Psoas muscle (tissue), 8 donors: ENCODE data around the gene DHDDS. TPM values are rescaled to one million over a fixed set of nuclear protein-coding genes. Genes with fewer than 3 reads are reported as not detected.

Experiments used
- ATAC-seq, 4 donors: fragments of 200-7000 bp; cut with Tn5 transposase; one replicate each; pipeline ENCODE4 v1.9.1; 2020; ENCODE audit warnings: moderate library complexity in 3 of 4, mild to moderate bottlenecking in 2 of 4
- DNase-seq, 2 donors: peaks; one replicate each; pipeline ENCODE4 v3.0.0-alpha.2; 2020
- H3K27ac ChIP-seq: fragments of 200-600 bp; one replicate; pipeline ENCODE4 v1.8.0; 2022
- H3K27me3 ChIP-seq, 3 donors: fragments of 200-600 bp in 1 of 3; one replicate each; pipeline versions ENCODE4 v1.6.1 to v1.8.0; 2013 to 2022; ENCODE audit warnings: low read length in 2 of 3, mild to moderate bottlenecking in 2 of 3, moderate library complexity in 1 of 3; ENCODE audit not compliant: insufficient read depth in 3 of 3
- H3K36me3 ChIP-seq, 2 donors: fragments of 200-600 bp in 1 of 2; one replicate each; pipeline versions ENCODE4 v1.6.1 to v1.8.0; 2013 to 2022; ENCODE audit warnings: low read depth in 1 of 2, mild to moderate bottlenecking in 1 of 2, moderate library complexity in 1 of 2; ENCODE audit not compliant: insufficient read depth in 1 of 2
- H3K4me1 ChIP-seq: fragments of 200-600 bp; one replicate; pipeline ENCODE4 v1.8.0; 2022
- H3K4me3 ChIP-seq: fragments of 200-600 bp; one replicate; pipeline ENCODE4 v1.8.0; 2022; ENCODE audit warnings: mild to moderate bottlenecking
- H3K9me3 ChIP-seq: fragments of 200-600 bp; one replicate; pipeline ENCODE4 v1.8.0; 2022
- WGBS, 3 donors: extraction: QIAGEN DNeasy Blood & Tissue Kit; methylation state at CpG; one replicate each; pipeline versions ENCODE4 v1.1.6 to v1.1.7; 2013; 5-methylcytosine and 5-hydroxymethylcytosine counted together
- intact Hi-C, 2 donors: fragments of 100-400 bp; cut with DNase I; formaldehyde crosslinking; loops; one replicate each; pipeline versions ENCODE4 v1.11.0 to v1.14.2; 2022
- polyA plus RNA-seq, 3 donors: library from polyadenylated mRNA; stranded (reverse); fragments of 200-250 nt; gene quantifications; one replicate each; pipeline ENCODE4 v1.2.3, GENCODE V29; 2013
- total RNA-seq, 4 donors: library from RNA; stranded (reverse); fragmentation: NEBNext Ultra II Directional in 2 of 4; extraction: Animal tissue kit (Norgen Biotek cat#: 25700) in 2 of 4; gene quantifications; one replicate each; pipeline versions ENCODE4 v1.2.1 to v1.2.4, GENCODE V29; 2021 to 2023
- TF ChIP-seq, protein P1 (sequence below): fragments of 200-600 bp; IDR thresholded peaks from one replicate; pipeline ENCODE4 v1.8.0; 2022; ENCODE audit warnings: antibody characterized with exemption
- donor health status: healthy with polysubstance abuse.
- donor health status: DM: no; HTN: no; CAD: no; lungs with moderate emphysema.
- donor health status: Bipolar disorder and iron deficiency.
- donor health status: healthy.
- donor health status: DM: yes; HTN: yes; CAD: no.
- donor health status: DM: no; HTN: no; CAD: no.
- donor health status: DM: no; HTN: no; CAD: no.
- donor health status: DM: yes; HTN: yes; CAD: no.

DHDDS gene
- total and polyA plus RNA-seq, 7 donors, result 14.1 to 40.6 (median 23.3) TPM

DNA sequence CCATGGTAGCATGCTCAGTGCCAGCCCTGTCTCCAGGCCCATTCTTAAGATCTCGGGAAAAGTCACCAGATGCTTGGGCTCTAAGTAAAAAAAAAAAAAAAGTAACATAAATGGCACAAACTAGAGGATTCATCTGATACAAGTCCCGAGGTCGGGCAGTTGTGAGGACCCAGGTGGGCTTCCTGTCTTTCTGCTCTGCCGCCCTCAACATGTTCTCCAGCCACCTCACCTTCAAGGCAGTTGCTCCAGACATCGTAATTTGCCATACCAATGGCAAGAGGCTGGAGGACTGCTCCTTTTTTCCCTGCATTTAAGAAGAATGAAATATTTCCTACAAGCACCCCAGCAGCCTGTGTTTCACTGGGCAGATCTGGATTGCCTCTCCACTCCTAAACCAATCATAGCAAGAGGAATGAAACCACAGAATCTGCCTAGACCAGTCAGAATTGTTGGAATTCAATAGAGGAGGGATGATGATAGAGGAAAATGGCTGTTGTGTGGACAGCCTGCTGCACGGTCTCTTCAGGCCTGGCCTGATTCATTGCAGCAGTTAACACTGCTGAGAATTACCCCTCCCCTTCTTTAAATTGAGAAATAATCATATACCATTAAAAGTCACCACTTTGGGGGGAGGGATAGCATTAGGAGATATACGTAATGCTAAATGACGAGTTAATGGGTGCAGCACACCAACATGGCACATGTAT is 45.5 kb downstream of the DHDDS start:
- TF ChIP-seq, protein P1, sequence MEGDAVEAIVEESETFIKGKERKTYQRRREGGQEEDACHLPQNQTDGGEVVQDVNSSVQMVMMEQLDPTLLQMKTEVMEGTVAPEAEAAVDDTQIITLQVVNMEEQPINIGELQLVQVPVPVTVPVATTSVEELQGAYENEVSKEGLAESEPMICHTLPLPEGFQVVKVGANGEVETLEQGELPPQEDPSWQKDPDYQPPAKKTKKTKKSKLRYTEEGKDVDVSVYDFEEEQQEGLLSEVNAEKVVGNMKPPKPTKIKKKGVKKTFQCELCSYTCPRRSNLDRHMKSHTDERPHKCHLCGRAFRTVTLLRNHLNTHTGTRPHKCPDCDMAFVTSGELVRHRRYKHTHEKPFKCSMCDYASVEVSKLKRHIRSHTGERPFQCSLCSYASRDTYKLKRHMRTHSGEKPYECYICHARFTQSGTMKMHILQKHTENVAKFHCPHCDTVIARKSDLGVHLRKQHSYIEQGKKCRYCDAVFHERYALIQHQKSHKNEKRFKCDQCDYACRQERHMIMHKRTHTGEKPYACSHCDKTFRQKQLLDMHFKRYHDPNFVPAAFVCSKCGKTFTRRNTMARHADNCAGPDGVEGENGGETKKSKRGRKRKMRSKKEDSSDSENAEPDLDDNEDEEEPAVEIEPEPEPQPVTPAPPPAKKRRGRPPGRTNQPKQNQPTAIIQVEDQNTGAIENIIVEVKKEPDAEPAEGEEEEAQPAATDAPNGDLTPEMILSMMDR, result no peak
- H3K27ac ChIP-seq, result no peak overlapping the region
- DNase-seq, result no peak
- no peaks in the 10 kb centered on the region for H3K9me3 ChIP-seq
- peaks cover 0 to 58% of the 10 kb centered on the region in 2 donors for H3K36me3 ChIP-seq
- intact Hi-C loops, result no loop called here
- no peaks in the 10 kb centered on the region for H3K27me3 ChIP-seq
- 74 to 77% (median 75%) methylated on average over 8 of the region's 8 CpGs for WGBS, 3 donors
- H3K4me1 ChIP-seq, result peaks cover 11% of the 10 kb centered on the region
- ATAC-seq, result no peak
- no peak overlapping the region for H3K4me3 ChIP-seq

DNA sequence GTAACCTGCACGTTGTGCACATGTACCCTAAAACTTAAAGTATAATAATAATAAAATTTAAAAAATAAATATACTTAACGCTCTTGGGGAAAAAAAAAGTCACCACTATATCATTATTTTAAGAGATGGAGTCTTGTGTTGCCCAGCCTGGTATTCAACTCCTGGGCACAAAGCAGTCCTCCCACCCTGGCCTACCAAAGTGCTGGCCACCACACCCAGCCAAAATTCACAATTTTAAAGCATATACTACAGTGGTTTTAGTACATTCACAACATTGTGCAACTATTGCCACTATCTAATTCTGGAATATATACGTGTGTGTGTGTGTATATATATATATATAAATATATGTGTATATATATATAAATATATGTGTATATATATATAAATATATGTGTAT is 46.0 kb downstream of the DHDDS start:
- TF ChIP-seq, protein P1, result no peak
- Histone ChIP-seq H3K36me3 (peaks cover 0 to 58% of the 10 kb centered on the region in 2 donors), H3K4me3 (no peak overlapping the region), H3K4me1 (peaks cover 11% of the 10 kb centered on the region), H3K9me3 (no peaks in the 10 kb centered on the region), H3K27ac (no peak overlapping the region), H3K27me3 (no peaks in the 10 kb centered on the region)
- 79 to 87% (median 81%) methylated on average over 3 of the region's 3 CpGs for WGBS, 3 donors
- no peak for DNase-seq
- ATAC-seq, result no peak
- intact Hi-C loops, result no loop called here

DNA sequence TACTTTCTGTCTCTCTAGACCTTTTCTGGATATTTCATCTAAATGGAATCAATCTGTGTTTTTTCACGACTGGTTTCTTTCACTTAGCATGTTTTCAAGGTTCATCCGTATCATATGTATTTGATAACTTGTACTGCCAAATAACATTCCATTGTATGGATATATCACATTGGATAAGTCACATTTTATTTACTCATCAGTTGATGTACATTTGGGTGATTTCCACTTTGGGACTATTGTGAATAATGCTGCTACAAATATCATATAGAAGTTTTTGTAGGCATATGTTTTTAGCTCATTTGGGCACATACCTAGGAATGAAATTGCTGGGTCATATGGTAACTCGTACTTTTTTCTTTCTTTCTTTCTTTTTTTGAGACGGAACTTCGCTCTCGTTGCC is 46.9 kb downstream of the DHDDS start:
- Histone ChIP-seq H3K27ac (no peak overlapping the region), H3K9me3 (no peaks in the 10 kb centered on the region), H3K4me1 (peaks cover 5% of the 10 kb centered on the region), H3K27me3 (no peaks in the 10 kb centered on the region), H3K4me3 (no peak overlapping the region), H3K36me3 (peaks cover 0 to 52% of the 10 kb centered on the region in 2 donors)
- TF ChIP-seq, protein P1, result no peak
- ATAC-seq, result no peak
- intact Hi-C loops, result no loop called here
- DNase-seq, result no peak
- WGBS, 3 donors, result 93 to 97% (median 93%) methylated on average over 6 of the region's 6 CpGs

DNA sequence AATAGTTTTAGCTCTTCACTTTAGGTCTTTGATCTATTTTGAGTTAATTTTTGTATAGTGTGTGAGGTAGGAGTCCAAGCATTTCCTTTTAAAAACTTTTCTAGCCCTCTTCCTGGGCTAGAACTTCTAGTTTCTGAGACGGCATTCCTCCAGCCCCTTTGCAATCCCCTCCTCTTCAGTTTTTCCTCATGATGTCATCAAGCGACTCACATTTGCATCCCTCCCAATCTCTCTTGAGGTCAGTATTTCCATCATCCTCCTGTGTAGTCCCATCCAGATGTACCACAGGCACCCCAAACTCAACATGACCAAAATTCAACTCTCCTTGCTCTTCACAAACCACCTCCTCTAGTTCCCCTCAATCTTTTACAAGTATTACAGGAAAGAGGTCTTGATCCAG is 50.8 kb downstream of the DHDDS start:
- Histone ChIP-seq H3K27me3 (no peaks in the 10 kb centered on the region), H3K4me1 (no peaks in the 10 kb centered on the region), H3K9me3 (no peaks in the 10 kb centered on the region), H3K36me3 (peaks cover 0 to 18% of the 10 kb centered on the region in 2 donors), H3K4me3 (no peak overlapping the region), H3K27ac (no peak overlapping the region)
- ATAC-seq (no peak), DNase-seq (no peak)
- TF ChIP-seq, protein P1, result no peak
- intact Hi-C loops, result no loop called here
- WGBS, 3 donors, result 80 to 94% (median 93%) methylated on average over 2 of the region's 2 CpGs

DNA sequence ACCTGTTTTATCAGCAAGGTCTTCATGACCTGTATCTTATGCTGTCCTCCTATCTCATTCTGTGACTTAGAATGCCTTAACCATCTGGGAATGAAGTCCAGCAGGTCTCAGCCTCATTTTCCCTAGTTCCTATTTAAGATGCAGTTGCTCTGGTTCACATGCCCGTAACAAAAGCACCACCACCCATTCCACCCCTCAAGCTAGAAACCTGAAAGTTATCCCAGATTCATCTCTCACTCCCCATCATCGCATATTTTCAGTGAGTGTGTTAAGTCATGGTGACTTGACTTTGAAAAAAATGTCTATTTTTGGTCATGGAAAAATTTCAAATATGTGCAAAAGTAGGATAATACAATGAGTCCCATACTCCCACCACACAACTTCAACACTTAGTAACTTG is 51.9 kb downstream of the DHDDS start:
- no peak for ATAC-seq
- Histone ChIP-seq H3K27ac (no peak overlapping the region), H3K9me3 (no peaks in the 10 kb centered on the region), H3K36me3 (peaks cover 0 to 11% of the 10 kb centered on the region in 2 donors), H3K27me3 (no peaks in the 10 kb centered on the region), H3K4me3 (no peak overlapping the region), H3K4me1 (no peaks in the 10 kb centered on the region)
- TF ChIP-seq, protein P1, result no peak
- WGBS, 3 donors, result 70 to 74% (median 72%) methylated on average over 2 of the region's 2 CpGs
- no peak for DNase-seq
- intact Hi-C loops, result no loop called here
